Left lung (tissue), 10 donors: ENCODE data around the gene ARPC4. TPM values are rescaled to one million over a fixed set of nuclear protein-coding genes. Genes with fewer than 3 reads are reported as not detected.

Experiments used
- ATAC-seq: fragments of 200-7000 bp; cut with Tn5 transposase; one replicate; pipeline ENCODE4 v1.9.1; 2020; ENCODE audit warnings: moderate library complexity
- DNase-seq, 4 donors: peaks; one replicate each; pipeline ENCODE4 v3.0.0-alpha.2; 2013 to 2020
- H3K27ac ChIP-seq, 2 donors: fragments of 200-600 bp; sonication (generic) in 1 of 2; one replicate each; pipeline versions ENCODE4 v1.5.0 to v1.8.0; 2020 to 2021
- H3K27me3 ChIP-seq, 2 donors: fragments of 200-600 bp; sonication (generic) in 1 of 2; one replicate each; pipeline versions ENCODE4 v1.5.0 to v1.8.0; 2020 to 2021
- H3K36me3 ChIP-seq, 2 donors: fragments of 200-600 bp; sonication (generic) in 1 of 2; one replicate each; pipeline versions ENCODE4 v1.5.0 to v1.8.0; 2020 to 2021
- H3K4me1 ChIP-seq, 2 donors: fragments of 200-600 bp; one replicate each; pipeline ENCODE4 v1.8.0; 2021
- H3K4me3 ChIP-seq, 2 donors: fragments of 200-600 bp; sonication (generic) in 1 of 2; one replicate each; pipeline versions ENCODE4 v1.5.0 to v1.8.0; 2020 to 2021; ENCODE audit warnings: mild to moderate bottlenecking in 1 of 2
- H3K9me3 ChIP-seq, 2 donors: fragments of 200-600 bp; sonication (generic) in 1 of 2; one replicate each; pipeline versions ENCODE4 v1.5.0 to v1.8.0; 2020 to 2021
- intact Hi-C, 2 donors: fragments of 100-400 bp; cut with DNase I; formaldehyde crosslinking; loops; one replicate each; pipeline versions ENCODE4 v1.11.2 to v1.14.2; 2022
- polyA plus RNA-seq, 6 donors: library from polyadenylated mRNA; unstranded; fragments of 120-200 nt; gene quantifications; one replicate each; pipeline ENCODE4 v1.2.1, GENCODE V29; 2013; ENCODE audit not compliant: insufficient read length in 6 of 6
- total RNA-seq, 2 donors: library from RNA; stranded (reverse); fragmentation: NEBNext Ultra II Directional; extraction: Animal tissue kit (Norgen Biotek cat#: 25700); gene quantifications; one replicate each; pipeline ENCODE4 v1.2.1, GENCODE V29; 2021
- TF ChIP-seq, protein P1 (sequence below), 2 donors: fragments of 200-600 bp; sonication (generic) in 1 of 2; IDR thresholded peaks; one replicate each; pipeline versions ENCODE4 v1.5.0 to v1.8.0; 2021; ENCODE audit warnings: antibody characterized with exemption in 2 of 2
- donor health status: DM: no; HTN: yes; CAD: no.
- donor health status: DM: no; HTN: no; CAD: no.

ARPC4 gene
- total and polyA plus RNA-seq, 8 donors: 87.7 to 193 (median 112) TPM

DNA sequence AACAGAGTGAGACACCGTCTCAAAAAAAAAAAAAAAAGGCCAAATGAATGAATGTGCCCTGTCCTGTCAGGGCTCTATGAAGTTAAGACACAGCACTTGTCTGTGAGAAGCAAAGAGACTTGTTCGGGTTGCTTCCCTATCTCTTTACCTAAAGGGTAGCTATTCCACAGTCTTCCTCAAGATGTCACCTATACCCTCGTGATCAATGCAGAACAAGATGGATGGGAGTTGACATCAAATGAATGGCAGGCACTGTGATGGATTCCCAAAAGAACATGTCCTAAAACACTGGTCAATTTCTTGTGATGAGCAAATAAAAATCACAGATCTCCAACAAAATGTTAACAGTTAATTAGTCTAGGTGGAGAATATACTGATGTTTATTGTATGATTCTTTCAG lies 10.1 kb upstream of the ARPC4 start:
- DNase-seq (no peak), ATAC-seq (no peak)
- no peaks in the 10 kb centered on the region for H3K27me3 ChIP-seq
- H3K4me3 ChIP-seq: no peak overlapping the region
- H3K9me3 ChIP-seq: no peaks in the 10 kb centered on the region
- TF ChIP-seq, protein P1, sequence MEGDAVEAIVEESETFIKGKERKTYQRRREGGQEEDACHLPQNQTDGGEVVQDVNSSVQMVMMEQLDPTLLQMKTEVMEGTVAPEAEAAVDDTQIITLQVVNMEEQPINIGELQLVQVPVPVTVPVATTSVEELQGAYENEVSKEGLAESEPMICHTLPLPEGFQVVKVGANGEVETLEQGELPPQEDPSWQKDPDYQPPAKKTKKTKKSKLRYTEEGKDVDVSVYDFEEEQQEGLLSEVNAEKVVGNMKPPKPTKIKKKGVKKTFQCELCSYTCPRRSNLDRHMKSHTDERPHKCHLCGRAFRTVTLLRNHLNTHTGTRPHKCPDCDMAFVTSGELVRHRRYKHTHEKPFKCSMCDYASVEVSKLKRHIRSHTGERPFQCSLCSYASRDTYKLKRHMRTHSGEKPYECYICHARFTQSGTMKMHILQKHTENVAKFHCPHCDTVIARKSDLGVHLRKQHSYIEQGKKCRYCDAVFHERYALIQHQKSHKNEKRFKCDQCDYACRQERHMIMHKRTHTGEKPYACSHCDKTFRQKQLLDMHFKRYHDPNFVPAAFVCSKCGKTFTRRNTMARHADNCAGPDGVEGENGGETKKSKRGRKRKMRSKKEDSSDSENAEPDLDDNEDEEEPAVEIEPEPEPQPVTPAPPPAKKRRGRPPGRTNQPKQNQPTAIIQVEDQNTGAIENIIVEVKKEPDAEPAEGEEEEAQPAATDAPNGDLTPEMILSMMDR (IDR thresholded peaks at IDR 0.05): no peak
- intact Hi-C loops: no loop called here
- H3K27ac ChIP-seq: peak overlapping the region in 1 of 2 donors; percentile 88
- peaks cover 0 to 76% of the 10 kb centered on the region in 2 donors for H3K36me3 ChIP-seq
- H3K4me1 ChIP-seq: peaks cover 3 to 50% of the 10 kb centered on the region in 2 donors

DNA sequence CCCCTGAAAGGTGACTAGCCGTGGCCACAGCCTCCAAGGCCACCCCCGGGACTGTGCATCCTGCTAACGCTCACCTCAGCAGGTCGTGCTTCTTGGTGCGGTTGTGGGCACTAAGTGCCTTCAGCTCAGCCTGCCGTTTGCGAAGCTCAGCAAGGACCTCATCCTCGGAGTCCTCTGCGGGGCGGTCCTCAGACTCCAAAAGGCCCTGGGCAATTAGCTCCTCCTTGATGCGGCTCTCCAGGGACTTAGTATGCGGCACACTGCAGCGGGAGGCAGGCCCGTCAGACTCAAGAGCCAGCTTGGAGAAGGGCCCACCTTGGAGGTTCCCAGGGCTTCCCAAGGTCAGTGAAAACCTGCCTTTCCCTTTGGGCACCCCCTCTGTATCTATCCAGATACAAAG lies 8.9 kb upstream of the ARPC4 start:
- TF ChIP-seq, protein P1 (IDR thresholded peaks at IDR 0.05): no peak
- H3K36me3 ChIP-seq: peaks cover 0 to 88% of the 10 kb centered on the region in 2 donors

DNA sequence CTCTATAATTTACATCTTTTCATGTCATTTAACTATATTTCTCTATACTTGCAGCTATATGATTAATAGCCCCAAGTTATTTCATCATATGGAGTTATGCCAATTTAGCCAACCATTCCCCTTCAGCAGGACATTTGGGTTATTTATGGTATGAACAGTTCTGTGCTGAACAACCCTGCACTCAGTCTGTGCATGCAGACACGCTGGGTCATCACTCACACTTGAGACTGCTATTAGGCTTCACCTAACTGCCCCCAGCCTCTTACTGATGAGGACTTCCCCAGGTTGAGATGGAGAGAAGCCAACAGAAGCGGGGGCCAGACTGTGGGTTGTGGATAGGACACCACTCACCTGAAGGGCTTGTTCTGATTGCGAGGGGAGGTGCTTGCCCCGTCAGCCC lies 7.9 kb upstream of the ARPC4 start:
- Histone ChIP-seq H3K27me3 (no peaks in the 10 kb centered on the region), H3K27ac (no peak overlapping the region), H3K9me3 (no peaks in the 10 kb centered on the region), H3K36me3 (peaks cover 0 to 95% of the 10 kb centered on the region in 2 donors), H3K4me1 (peaks cover 3 to 28% of the 10 kb centered on the region in 2 donors), H3K4me3 (no peak overlapping the region)
- TF ChIP-seq, protein P1 (IDR thresholded peaks at IDR 0.05): no peak
- ATAC-seq (no peak), DNase-seq (no peak)
- intact Hi-C loops: no loop called here

More for the DNA sequence above, 8.9 kb upstream of the ARPC4 start:
- ATAC-seq (no peak), DNase-seq (no peak)
- Histone ChIP-seq H3K4me3 (no peak overlapping the region), H3K27me3 (no peaks in the 10 kb centered on the region), H3K4me1 (peaks cover 3 to 38% of the 10 kb centered on the region in 2 donors), H3K27ac (no peak overlapping the region), H3K9me3 (no peaks in the 10 kb centered on the region)
- intact Hi-C loops: no loop called here

DNA sequence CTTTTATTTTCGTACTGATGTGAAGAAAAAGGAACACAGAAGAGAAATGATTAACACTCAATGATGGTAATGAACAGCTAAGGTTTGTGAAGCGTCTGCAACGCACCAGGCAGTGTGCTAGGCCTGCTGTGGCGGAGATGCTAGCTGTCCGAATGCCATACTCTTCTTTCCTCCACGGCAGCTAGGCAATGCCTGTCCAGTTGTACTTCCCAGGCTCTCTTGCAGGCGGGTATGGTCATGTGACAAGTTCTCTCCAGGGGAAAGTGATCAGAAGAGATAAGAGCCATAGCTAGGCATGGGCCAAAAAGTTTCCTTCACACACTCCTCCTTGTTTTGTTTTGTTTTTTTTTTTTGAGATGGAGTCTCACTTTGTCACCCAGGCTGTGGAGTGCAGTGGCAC lies 7.3 kb upstream of the ARPC4 start:
- peaks cover 0 to 96% of the 10 kb centered on the region in 2 donors for H3K36me3 ChIP-seq
- no peaks in the 10 kb centered on the region for H3K9me3 ChIP-seq
- no peak overlapping the region for H3K27ac ChIP-seq
- TF ChIP-seq, protein P1 (IDR thresholded peaks at IDR 0.05): no peak
- H3K4me1 ChIP-seq: peaks cover 0 to 26% of the 10 kb centered on the region in 2 donors
- no peak for ATAC-seq
- H3K27me3 ChIP-seq: no peaks in the 10 kb centered on the region
- intact Hi-C loops: no loop called here
- no peak overlapping the region for H3K4me3 ChIP-seq
- DNase-seq: no peak

DNA sequence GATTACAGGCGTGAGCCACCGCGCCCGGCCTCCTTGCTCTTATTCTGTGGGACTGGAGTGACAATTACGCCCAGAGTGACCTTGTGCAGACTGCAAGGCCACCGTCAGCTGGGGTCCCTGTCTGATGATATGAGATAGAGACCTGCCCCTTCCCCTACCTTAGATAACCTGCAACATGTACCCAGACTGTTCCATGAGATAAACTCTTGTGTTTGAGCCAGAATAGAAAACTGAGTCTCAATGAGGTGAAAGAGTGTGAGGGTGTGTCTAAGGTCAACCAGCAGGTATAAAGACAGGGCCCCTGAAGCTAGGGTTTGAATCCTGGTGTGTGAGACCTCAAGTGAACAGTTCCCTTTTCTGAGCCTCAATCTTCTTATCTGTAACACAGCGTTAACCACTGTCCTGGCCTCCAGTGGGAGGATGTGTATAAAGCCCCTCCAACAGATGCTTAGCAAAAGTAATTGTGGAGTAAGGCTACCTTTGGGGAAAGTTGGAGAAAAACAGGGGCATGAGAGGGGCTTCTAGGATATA lies 6.6 kb upstream of the ARPC4 start:
- no peaks in the 10 kb centered on the region for H3K9me3 ChIP-seq
- TF ChIP-seq, protein P1 (IDR thresholded peaks at IDR 0.05): no peak
- peaks cover 0 to 26% of the 10 kb centered on the region in 2 donors for H3K4me1 ChIP-seq
- peaks cover 0 to 94% of the 10 kb centered on the region in 2 donors for H3K36me3 ChIP-seq
- H3K4me3 ChIP-seq: no peak overlapping the region
- intact Hi-C loops: no loop called here
- H3K27ac ChIP-seq: no peak overlapping the region
- ATAC-seq (no peak), DNase-seq (no peak)
- H3K27me3 ChIP-seq: no peaks in the 10 kb centered on the region
